K562 (cell line): ENCODE measurements around the gene CALM3. TPM values are rescaled to one million over a fixed set of nuclear protein-coding genes. Genes with fewer than 3 reads are reported as not detected.

Experiments used
- BCOR ChIP-seq: fragments of 450-650 bp; IDR thresholded peaks from 2 replicates; pipeline ENCODE4 v1.6.1; 2016
- CREBBP ChIP-seq: IDR thresholded peaks from one replicate; pipeline ENCODE4 v1.6.1; 2012; ENCODE audit warnings: low read depth, mild to moderate bottlenecking, control low read depth, inconsistent platforms, low read length
- CREM ChIP-seq: IDR thresholded peaks from 2 replicates; pipeline ENCODE4 v1.6.1; 2014; ENCODE audit warnings: antibody characterized with exemption, low read depth
- CXXC5 ChIP-seq: fragments of 250-450 bp; sonication (Bioruptor Pico); IDR thresholded peaks from 2 replicates; pipeline ENCODE4 v1.8.0; 2022; ENCODE audit warnings: inconsistent platforms, mild to moderate bottlenecking, moderate library complexity
- HMG20A ChIP-seq: fragments of 450-650 bp; formaldehyde crosslinking; conservative IDR thresholded peaks from 2 replicates; pipeline ENCODE4 v1.4.0; 2020; ENCODE audit warnings: mild to moderate bottlenecking, mixed read lengths
- KLF13 ChIP-seq: fragments of 450-650 bp; IDR thresholded peaks from 2 replicates; pipeline ENCODE4 v1.6.1; 2016; ENCODE audit warnings: missing genetic modification characterization, low read depth, mild to moderate bottlenecking, missing compliant biosample characterization, moderate library complexity, borderline replicate concordance
- MEIS2 ChIP-seq: fragments of 450-650 bp; IDR thresholded peaks from 2 replicates; pipeline ENCODE4 v1.6.1; 2014; ENCODE audit warnings: mild to moderate bottlenecking; ENCODE audit not compliant: partially characterized antibody
- MITF ChIP-seq: IDR thresholded peaks from 2 replicates; pipeline ENCODE4 v1.6.1; 2014; ENCODE audit warnings: antibody characterized with exemption
- NUFIP1 ChIP-seq: fragments of 450-650 bp; IDR thresholded peaks from 2 replicates; pipeline ENCODE4 v1.6.1; 2018; ENCODE audit not compliant: partially characterized antibody
- PCBP1 ChIP-seq: fragments of 200-400 bp; formaldehyde crosslinking; IDR thresholded peaks from 2 replicates; pipeline ENCODE4 v1.6.1; 2018; ENCODE audit warnings: mild to moderate bottlenecking, low read depth, low read length; ENCODE audit not compliant: poor library complexity, severe bottlenecking
- RBM15 ChIP-seq: fragments of 200-400 bp; formaldehyde crosslinking; IDR thresholded peaks from 2 replicates; pipeline ENCODE4 v1.6.1; 2018; ENCODE audit warnings: mild to moderate bottlenecking, low read length, moderate library complexity; ENCODE audit not compliant: insufficient read depth
- SMARCE1 ChIP-seq: fragments of 450-650 bp; IDR thresholded peaks from 2 replicates; pipeline ENCODE4 v1.7.1; 2016; ENCODE audit warnings: mild to moderate bottlenecking
- THRA ChIP-seq: fragments of 450-650 bp; IDR thresholded peaks from 2 replicates; pipeline ENCODE4 v1.6.1; 2017; ENCODE audit warnings: mild to moderate bottlenecking, moderate library complexity
- YY1 ChIP-seq, 3 experiments: IDR thresholded peaks; 2 replicates each; pipeline ENCODE4 v1.6.1; 2011; ENCODE audit warnings: low read length in 2 of 3, mild to moderate bottlenecking in 2 of 3, moderate library complexity in 2 of 3, borderline replicate concordance in 1 of 3, control low read depth in 1 of 3, low read depth in 1 of 3; ENCODE audit not compliant: insufficient read depth in 3 of 3, insufficient replicate concordance in 2 of 3, control insufficient read depth in 1 of 3, insufficient read length in 1 of 3; ENCODE audit errors: extremely low read depth in 1 of 3
- ZEB2 ChIP-seq: fragments of 450-650 bp; IDR thresholded peaks from 2 replicates; pipeline ENCODE4 v1.6.1; 2016
- ZMIZ1 ChIP-seq, 2 experiments: fragments of 150-350 bp in 1 of 2; IDR thresholded peaks; 2 replicates each; pipeline ENCODE4 v1.6.1; 2012 to 2016; ENCODE audit warnings: low read depth in 2 of 2, low read length in 2 of 2, mild to moderate bottlenecking in 1 of 2, moderate library complexity in 1 of 2
- ZNF174 ChIP-seq: fragments of 250-450 bp; sonication (Bioruptor Pico); IDR thresholded peaks from 2 replicates; pipeline ENCODE4 v1.4.0; 2020; ENCODE audit warnings: mild to moderate bottlenecking
- ZNF347 ChIP-seq: fragments of 450-650 bp; formaldehyde crosslinking; IDR thresholded peaks from 2 replicates; pipeline ENCODE4 v1.4.0; 2020; ENCODE audit warnings: low read depth, mild to moderate bottlenecking, moderate library complexity
- ZNF384 ChIP-seq: IDR thresholded peaks from 2 replicates; pipeline ENCODE4 v1.6.1; 2012; ENCODE audit warnings: low read depth, low read length, improper control_type of control experiment
- polyA plus RNA-seq, 8 experiments: library from polyadenylated mRNA; depleted of rRNA in 4 of 8; stranded (reverse) in 5 of 8; unstranded in 3 of 8; fragments of >200 nt; fragmentation: Nextera tagmentation in 2 of 8; fragmentation: Illumina TruSeq in 1 of 8; extraction: Ambion mirVana in 2 of 8; extraction: Trizol in 1 of 8; gene quantifications; 2 replicates each; pipeline versions ENCODE4 v1.2.1 to v1.2.3, GENCODE V29; 2011 to 2014; ENCODE audit warnings: inconsistent platforms in 1 of 8, missing spikeins in 1 of 8
- total RNA-seq, 7 experiments: library from RNA; depleted of rRNA in 6 of 7; stranded (reverse); fragments of >200 nt in 6 of 7; fragmentation: Illumina TruSeq in 2 of 7; extraction: Trizol in 2 of 7; gene quantifications; 2 replicates each; pipeline versions ENCODE4 v1.2.1 to v1.2.3, GENCODE V29; 2011 to 2021; ENCODE audit warnings: low replicate concordance in 1 of 7

The CALM3 gene
- total and polyA plus RNA-seq, 9 of the 15 experiments (the other 6 are each of a cell fraction or from before 2014, with no cell fraction given) = 34.6 to 350 (median 156) TPM

- TF ChIP-seq PCBP1 (no peak), RBM15 (no peak), CXXC5 (no peak), YY1 (IDR thresholded peaks at IDR 0.05; ENCODE audit: borderline replicate concordance in 1 of 3, control insufficient read depth in 1 of 3, extremely low read depth in 1 of 3, insufficient read depth in 3 of 3, insufficient read length in 1 of 3, insufficient replicate concordance in 2 of 3, low read depth in 1 of 3, low read length in 2 of 3) (peak in 1 of 3 experiments; percentile 55), KLF13 (no peak), THRA (no peak), MEIS2 (no peak), ZEB2 (no peak), BCOR (0 out of 2 replicates have a peak, but pooled peaks have one; percentile 41), CREM (peak; percentile 30; the same call in 1 of the 2 replicates), MITF (no peak), NUFIP1 (no peak), CREBBP (no peak), ZNF174 (CRISPR knock-in tag) (no peak), ZMIZ1 (IDR thresholded peaks at IDR 0.05; ENCODE audit: low read depth in 2 of 2, low read length in 2 of 2) (no peak), ZNF347 (CRISPR knock-in tag) (no peak), HMG20A (CRISPR knock-in tag) (no peak), ZNF384 (peak; percentile 91), SMARCE1 (0 out of 2 replicates have a peak, but pooled peaks have one; percentile 23)
Measured at GRCh38 chr19:46571495-46571894, 29.6 kb upstream of the CALM3 start (continued).
